Type B pancreatic cell (in vitro differentiated cells): ENCODE data around the gene FHOD3. TPM values are rescaled to one million over a fixed set of nuclear protein-coding genes. Genes with fewer than 3 reads are reported as not detected.

Experiments used
- DNase-seq: peaks from one replicate; pipeline ENCODE4 v3.0.0; 2021; ENCODE audit warnings: mixed read lengths; ENCODE audit not compliant: unreplicated experiment; ENCODE audit errors: extremely low spot score
- H3K27ac Mint-ChIP-seq: 2 replicates; pipeline ENCODE4 v1.8.0; 2021; ENCODE audit warnings: mild to moderate bottlenecking, mixed read lengths
- H3K27me3 Mint-ChIP-seq: 2 replicates; pipeline ENCODE4 v1.8.0; 2021; ENCODE audit warnings: mixed read lengths
- H3K36me3 Mint-ChIP-seq: 2 replicates; pipeline ENCODE4 v1.8.0; 2021; ENCODE audit warnings: mixed read lengths
- H3K4me1 Mint-ChIP-seq: one replicate; pipeline ENCODE4 v1.8.0; 2021; ENCODE audit warnings: mixed read lengths; ENCODE audit not compliant: unreplicated experiment
- H3K4me3 Mint-ChIP-seq: 2 replicates; pipeline ENCODE4 v1.8.0; 2021; ENCODE audit warnings: mild to moderate bottlenecking, mixed read lengths
- H3K9me3 Mint-ChIP-seq: 2 replicates; pipeline ENCODE4 v1.8.0; 2021; ENCODE audit warnings: mixed read lengths
- total RNA-seq: library from RNA; stranded (reverse); gene quantifications from 2 replicates; pipeline ENCODE4 v1.2.1, GENCODE V29; 2021; ENCODE audit warnings: low replicate concordance
- TF ChIP-seq, protein P1 (sequence below): fragments of 200-600 bp; sonication (generic); conservative IDR thresholded peaks from 2 replicates; pipeline ENCODE4 v1.5.0; 2021; ENCODE audit warnings: antibody characterized with exemption, mild to moderate bottlenecking

Gene FHOD3
- total RNA-seq, 1 donor from 2014 or later, result 5.3 TPM

DNA sequence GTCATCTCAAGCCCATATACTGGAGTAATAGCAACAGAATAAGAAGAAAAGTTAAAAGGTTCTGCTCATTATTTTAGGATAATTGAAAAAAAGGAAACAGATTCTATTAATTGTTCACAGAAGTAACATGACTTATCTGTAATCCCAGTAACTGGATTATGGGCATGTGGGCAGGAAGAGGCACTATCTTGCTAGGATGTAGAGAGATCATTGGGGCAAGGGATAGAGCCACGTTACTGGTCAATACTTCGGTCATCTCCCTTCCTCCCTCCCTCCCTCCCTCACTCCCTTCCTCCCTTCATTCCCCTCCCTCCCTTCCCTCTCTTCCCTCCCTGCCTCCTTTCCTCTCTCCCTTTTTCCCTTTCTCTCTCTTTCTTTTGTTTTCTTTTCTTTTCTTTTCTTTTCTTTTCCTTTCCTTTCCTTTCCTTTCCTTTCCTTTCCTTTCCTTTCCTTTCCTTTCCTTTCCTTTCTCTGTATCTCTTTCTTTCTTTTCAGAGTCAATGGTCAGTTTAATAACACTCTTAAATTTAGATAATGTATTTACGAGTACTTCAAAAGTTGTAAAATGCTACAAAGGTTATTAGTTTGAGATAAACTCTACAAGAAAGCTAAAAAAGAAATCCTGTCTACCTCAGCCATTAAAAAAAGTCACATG is 82.8 kb downstream of the FHOD3 start:
- Mint-ChIP-seq H3K4me3 (no peak overlapping the region), H3K27me3 (peaks cover 7% of the 10 kb centered on the region), H3K4me1 (peaks cover 15% of the 10 kb centered on the region), H3K36me3 (no peaks in the 10 kb centered on the region), H3K27ac (no peak overlapping the region), H3K9me3 (no peaks in the 10 kb centered on the region)
- DNase-seq, result no peak
- TF ChIP-seq, protein P1, sequence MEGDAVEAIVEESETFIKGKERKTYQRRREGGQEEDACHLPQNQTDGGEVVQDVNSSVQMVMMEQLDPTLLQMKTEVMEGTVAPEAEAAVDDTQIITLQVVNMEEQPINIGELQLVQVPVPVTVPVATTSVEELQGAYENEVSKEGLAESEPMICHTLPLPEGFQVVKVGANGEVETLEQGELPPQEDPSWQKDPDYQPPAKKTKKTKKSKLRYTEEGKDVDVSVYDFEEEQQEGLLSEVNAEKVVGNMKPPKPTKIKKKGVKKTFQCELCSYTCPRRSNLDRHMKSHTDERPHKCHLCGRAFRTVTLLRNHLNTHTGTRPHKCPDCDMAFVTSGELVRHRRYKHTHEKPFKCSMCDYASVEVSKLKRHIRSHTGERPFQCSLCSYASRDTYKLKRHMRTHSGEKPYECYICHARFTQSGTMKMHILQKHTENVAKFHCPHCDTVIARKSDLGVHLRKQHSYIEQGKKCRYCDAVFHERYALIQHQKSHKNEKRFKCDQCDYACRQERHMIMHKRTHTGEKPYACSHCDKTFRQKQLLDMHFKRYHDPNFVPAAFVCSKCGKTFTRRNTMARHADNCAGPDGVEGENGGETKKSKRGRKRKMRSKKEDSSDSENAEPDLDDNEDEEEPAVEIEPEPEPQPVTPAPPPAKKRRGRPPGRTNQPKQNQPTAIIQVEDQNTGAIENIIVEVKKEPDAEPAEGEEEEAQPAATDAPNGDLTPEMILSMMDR, result no peak

DNA sequence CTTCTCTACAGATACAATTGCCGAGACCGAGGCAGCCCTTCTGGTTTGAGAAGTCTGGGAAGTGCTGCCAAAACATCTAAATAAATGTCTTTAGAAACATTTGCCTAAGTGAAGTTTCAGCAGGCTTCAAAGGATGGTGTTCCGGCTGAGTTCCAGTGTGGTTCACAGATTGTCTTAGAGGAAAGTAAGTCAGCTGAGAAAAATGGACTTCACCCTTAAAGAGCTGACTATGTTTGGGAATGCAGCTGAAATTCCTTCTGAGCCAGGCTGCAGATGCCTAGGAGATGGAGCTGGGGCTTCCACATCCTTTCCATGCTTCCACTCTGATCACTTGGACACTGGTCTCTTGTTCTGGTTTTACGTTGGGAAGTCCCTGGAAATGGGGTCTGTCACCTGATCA is 83.6 kb downstream of the FHOD3 start:
- peaks cover 7% of the 10 kb centered on the region for H3K27me3 Mint-ChIP-seq
- no peak overlapping the region for H3K27ac Mint-ChIP-seq

DNA sequence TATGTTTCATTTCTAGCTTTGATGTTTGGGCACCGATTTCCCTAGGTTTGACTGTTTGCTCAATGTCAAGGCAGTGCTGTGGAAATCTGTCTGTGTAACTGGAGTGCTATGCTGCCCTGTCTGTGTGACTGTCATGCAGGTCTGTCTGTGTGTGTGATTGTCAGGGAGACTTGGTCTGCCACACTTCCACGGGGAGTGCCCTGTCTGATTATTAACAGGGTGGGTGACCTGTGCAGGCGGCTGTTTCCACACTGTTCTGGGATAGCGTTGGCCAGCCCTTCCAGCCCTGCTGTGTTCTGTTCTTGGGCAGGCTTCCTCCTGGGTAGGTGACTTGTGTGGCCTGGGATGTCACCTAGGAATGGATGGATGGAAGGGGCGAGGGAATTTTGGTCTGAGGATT is 85.3 kb downstream of the FHOD3 start:
- Mint-ChIP-seq H3K36me3 (no peaks in the 10 kb centered on the region), H3K27ac (no peak overlapping the region), H3K4me1 (peaks cover 22% of the 10 kb centered on the region), H3K9me3 (no peaks in the 10 kb centered on the region), H3K4me3 (no peak overlapping the region), H3K27me3 (peaks cover 7% of the 10 kb centered on the region)
- no peak for DNase-seq
- TF ChIP-seq, protein P1, result no peak

More for the DNA sequence above, 83.6 kb downstream of the FHOD3 start:
- no peak overlapping the region for H3K4me3 Mint-ChIP-seq
- H3K4me1 Mint-ChIP-seq, result peaks cover 15% of the 10 kb centered on the region
- no peaks in the 10 kb centered on the region for H3K36me3 Mint-ChIP-seq
- no peak for DNase-seq
- TF ChIP-seq, protein P1, result no peak
- no peaks in the 10 kb centered on the region for H3K9me3 Mint-ChIP-seq

DNA sequence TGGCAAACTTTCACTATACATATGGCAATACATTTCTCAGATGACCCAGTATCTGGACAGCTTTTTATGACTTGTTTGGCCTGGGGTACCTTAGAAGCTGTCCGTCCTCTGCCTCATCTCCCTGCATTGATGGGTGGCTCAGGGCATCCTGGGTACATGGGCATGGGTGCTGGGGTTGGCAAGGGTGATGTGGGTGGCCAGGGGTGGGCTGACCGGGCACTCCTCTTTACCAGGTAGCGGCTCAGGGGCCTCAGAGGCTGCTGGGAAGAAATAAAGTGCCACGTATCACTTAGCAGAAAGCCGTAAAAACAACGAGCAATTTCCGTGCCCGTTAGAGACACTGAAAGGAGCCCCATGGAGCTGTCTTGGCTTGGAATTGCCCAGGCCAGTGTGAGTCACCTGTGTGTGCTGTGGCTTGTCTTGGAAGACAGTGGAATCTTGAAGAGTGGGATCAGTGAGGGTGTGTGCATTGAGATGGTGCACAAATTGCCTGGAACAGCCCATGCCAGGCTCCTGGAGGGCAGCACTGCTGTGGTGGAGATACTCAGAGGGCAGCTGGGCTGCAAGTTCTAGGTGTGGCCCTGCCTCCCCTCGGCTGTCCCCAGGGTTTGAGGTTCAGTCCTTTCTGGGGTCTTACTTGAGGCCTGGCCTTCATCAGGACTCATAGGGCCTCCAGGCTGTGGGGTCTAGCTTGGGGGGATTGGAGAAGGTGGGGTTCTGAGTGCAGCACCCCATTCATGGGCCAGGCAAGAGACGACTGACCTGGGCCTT is 88.8 kb downstream of the FHOD3 start:
- no peaks in the 10 kb centered on the region for H3K9me3 Mint-ChIP-seq
- peaks cover 17% of the 10 kb centered on the region for H3K4me1 Mint-ChIP-seq
- no peak overlapping the region for H3K4me3 Mint-ChIP-seq
- TF ChIP-seq, protein P1, result no peak
- H3K27ac Mint-ChIP-seq, result no peak overlapping the region
- peaks cover 8% of the 10 kb centered on the region for H3K27me3 Mint-ChIP-seq
- DNase-seq, result no peak
- H3K36me3 Mint-ChIP-seq, result no peaks in the 10 kb centered on the region

DNA sequence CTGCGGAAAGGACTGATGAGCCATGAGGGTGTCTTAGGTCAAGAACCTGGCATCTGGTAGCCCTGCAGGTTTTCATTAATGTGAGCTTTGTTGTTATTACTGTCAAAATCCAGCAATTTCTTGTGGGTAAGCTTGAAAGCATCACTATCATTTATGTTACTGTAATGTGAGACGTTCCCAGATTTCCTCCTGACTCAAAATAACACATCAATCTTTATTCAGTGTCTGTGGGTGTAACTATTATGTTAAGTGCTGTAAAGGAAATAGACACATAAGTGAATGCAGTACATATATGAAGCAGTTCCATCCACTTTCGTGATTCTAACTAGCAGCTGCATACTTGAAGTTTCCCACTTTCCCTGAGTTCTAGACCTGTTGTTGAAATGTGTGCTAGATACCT is 89.8 kb downstream of the FHOD3 start:
- Mint-ChIP-seq H3K27ac (no peak overlapping the region), H3K27me3 (peaks cover 8% of the 10 kb centered on the region), H3K4me3 (no peak overlapping the region), H3K9me3 (no peaks in the 10 kb centered on the region), H3K36me3 (no peaks in the 10 kb centered on the region), H3K4me1 (peaks cover 17% of the 10 kb centered on the region)
- DNase-seq, result no peak
- TF ChIP-seq, protein P1, result no peak
